Trophoblast cell (in vitro differentiated cells and primary cell): ENCODE data around the gene DNAH10.

Source experiments
- DNase-seq, 2 donors: peaks; one replicate each; pipeline ENCODE4 v3.0.0-alpha.2; 2016
- H2AFZ ChIP-seq: 2 replicates; pipeline ENCODE4 v1.6.1; 2013; ENCODE audit warnings: low read length, moderate library complexity, mild to moderate bottlenecking; ENCODE audit not compliant: insufficient read depth, poor library complexity
- H2AK5ac ChIP-seq: 2 replicates; pipeline ENCODE4 v1.6.1; 2013; ENCODE audit warnings: mild to moderate bottlenecking, low read length
- H2BK120ac ChIP-seq: 2 replicates; pipeline ENCODE4 v1.6.1; 2013; ENCODE audit warnings: low read length, mild to moderate bottlenecking, moderate library complexity; ENCODE audit not compliant: insufficient read depth, poor library complexity
- H2BK12ac ChIP-seq: 2 replicates; pipeline ENCODE4 v1.6.1; 2013; ENCODE audit warnings: mild to moderate bottlenecking, low read length, moderate library complexity
- H2BK5ac ChIP-seq: 2 replicates; pipeline ENCODE4 v1.6.1; 2013; ENCODE audit warnings: low read length, low read depth, moderate library complexity, mild to moderate bottlenecking; ENCODE audit not compliant: poor library complexity
- H3K14ac ChIP-seq: 2 replicates; pipeline ENCODE4 v1.6.1; 2013; ENCODE audit warnings: mild to moderate bottlenecking, low read length
- H3K18ac ChIP-seq: 2 replicates; pipeline ENCODE4 v1.6.1; 2013; ENCODE audit warnings: mild to moderate bottlenecking, low read length
- H3K23ac ChIP-seq: 2 replicates; pipeline ENCODE4 v1.6.1; 2013; ENCODE audit warnings: low read length
- H3K27ac ChIP-seq: 2 replicates; pipeline ENCODE4 v1.5.1; 2013; ENCODE audit warnings: low read depth, mild to moderate bottlenecking, inconsistent platforms, low read length, moderate library complexity
- H3K27me3 ChIP-seq: 2 replicates; pipeline ENCODE4 v1.6.1; 2013; ENCODE audit warnings: inconsistent platforms, mild to moderate bottlenecking, low read length, moderate library complexity; ENCODE audit not compliant: insufficient read depth
- H3K36me3 ChIP-seq, 2 experiments: 1 replicate in 1 of 2; 2 replicates in 1 of 2; pipeline ENCODE4 v1.6.1; 2013; ENCODE audit warnings: low read length in 2 of 2, mild to moderate bottlenecking in 2 of 2, moderate library complexity in 1 of 2; ENCODE audit not compliant: insufficient read depth in 2 of 2, control insufficient read depth in 1 of 2
- H3K4ac ChIP-seq: 2 replicates; pipeline ENCODE4 v1.6.1; 2013; ENCODE audit warnings: low read depth, mild to moderate bottlenecking, low read length, moderate library complexity
- H3K4me1 ChIP-seq, 2 experiments: 1 replicate in 1 of 2; 2 replicates in 1 of 2; pipeline ENCODE4 v1.6.1; 2013; ENCODE audit warnings: low read length in 2 of 2, mild to moderate bottlenecking in 2 of 2, moderate library complexity in 1 of 2; ENCODE audit not compliant: insufficient read depth in 2 of 2, control insufficient read depth in 1 of 2
- H3K4me2 ChIP-seq: 2 replicates; pipeline ENCODE4 v1.6.1; 2013; ENCODE audit warnings: inconsistent platforms, mild to moderate bottlenecking, low read length, moderate library complexity
- H3K4me3 ChIP-seq: 2 replicates; pipeline ENCODE4 v1.5.1; 2013; ENCODE audit warnings: mild to moderate bottlenecking, low read depth, low read length, inconsistent platforms
- H3K79me1 ChIP-seq: one replicate; pipeline ENCODE4 v1.6.1; 2013; ENCODE audit warnings: low read length
- H3K79me2 ChIP-seq: 2 replicates; pipeline ENCODE4 v1.6.1; 2013; ENCODE audit warnings: low read length, mild to moderate bottlenecking; ENCODE audit not compliant: control insufficient read depth, insufficient read depth, poor library complexity
- H3K9ac ChIP-seq: 2 replicates; pipeline ENCODE4 v1.6.1; 2013; ENCODE audit warnings: mild to moderate bottlenecking, low read length
- H3K9me3 ChIP-seq: 2 replicates; pipeline ENCODE4 v1.6.1; 2013; ENCODE audit warnings: low read depth, mild to moderate bottlenecking, control low read depth, inconsistent platforms, low read length; ENCODE audit not compliant: insufficient read depth
- H4K12ac ChIP-seq: 2 replicates; pipeline ENCODE4 v1.6.1; 2013; ENCODE audit warnings: low read depth, mild to moderate bottlenecking, low read length, moderate library complexity
- H4K8ac ChIP-seq: 2 replicates; pipeline ENCODE4 v1.6.1; 2013; ENCODE audit warnings: low read depth, mild to moderate bottlenecking, low read length, moderate library complexity
- H4K91ac ChIP-seq: one replicate; pipeline ENCODE4 v1.6.1; 2013; ENCODE audit warnings: low read depth, mild to moderate bottlenecking, low read length, moderate library complexity
- WGBS: extraction: QIAGEN DNeasy Blood & Tissue Kit; methylation state at CpG from one replicate; pipeline ENCODE4 v1.1.7; 2013; ENCODE audit warnings: missing lambda C conversion rate; ENCODE audit not compliant: insufficient read length, insufficient coverage; ENCODE audit errors: extremely low coverage; 5-methylcytosine and 5-hydroxymethylcytosine counted together

DNAH10 gene

GRCh38 chr12:123847019-123847418, 84.9 kb downstream of the DNAH10 start:
- Histone ChIP-seq H4K8ac (no peak overlapping the region), H3K4me3 (no peak overlapping the region), H3K9ac (no peak overlapping the region), H3K4ac (no peak overlapping the region), H4K91ac (no peak overlapping the region), H3K23ac (no peak overlapping the region), H2AK5ac (no peak overlapping the region), H4K12ac (no peak overlapping the region), H2BK12ac (no peak overlapping the region), H3K27ac (no peak overlapping the region), H2BK5ac (no peak overlapping the region), H3K4me1 (no peaks in the 10 kb centered on the region), H3K4me2 (no peak overlapping the region), H3K9me3 (peaks cover 4% of the 10 kb centered on the region), H2AFZ (no peak overlapping the region), H3K36me3 (peaks cover 0 to 2% of the 10 kb centered on the region in 2 experiments), H2BK120ac (no peak overlapping the region), H3K79me2 (no peaks in the 10 kb centered on the region), H3K79me1 (no peaks in the 10 kb centered on the region), H3K14ac (no peak overlapping the region), H3K18ac (no peak overlapping the region), H3K27me3 (no peaks in the 10 kb centered on the region)
- no peak for DNase-seq
- 100% methylated on average over 1 of the region's 2 CpGs for WGBS

- no peak overlapping the region for H4K12ac ChIP-seq
- H3K4ac ChIP-seq: no peak overlapping the region
- H2BK120ac ChIP-seq: no peak overlapping the region
- no peak overlapping the region for H3K4me2 ChIP-seq
- H3K14ac ChIP-seq: no peak overlapping the region
- no peaks in the 10 kb centered on the region for H3K79me1 ChIP-seq
- whole genome bisulfite sequencing: no CpG with 5 or more reads among the region's 8 CpGs
- peaks cover 0 to 2% of the 10 kb centered on the region in 2 experiments for H3K36me3 ChIP-seq
- H2BK5ac ChIP-seq: no peak overlapping the region
- H3K23ac ChIP-seq: no peak overlapping the region
- no peaks in the 10 kb centered on the region for H3K4me1 ChIP-seq
- H3K27ac ChIP-seq: no peak overlapping the region
- no peaks in the 10 kb centered on the region for H3K79me2 ChIP-seq
- H3K18ac ChIP-seq: no peak overlapping the region
- H2BK12ac ChIP-seq: no peak overlapping the region
- DNase-seq: no peak
- H4K8ac ChIP-seq: no peak overlapping the region
- H3K9ac ChIP-seq: no peak overlapping the region
- no peak overlapping the region for H2AFZ ChIP-seq
- no peak overlapping the region for H3K4me3 ChIP-seq
- no peaks in the 10 kb centered on the region for H3K27me3 ChIP-seq
- H4K91ac ChIP-seq: no peak overlapping the region
- peaks cover 4% of the 10 kb centered on the region for H3K9me3 ChIP-seq
- H2AK5ac ChIP-seq: no peak overlapping the region
Observed at GRCh38 chr12:123847876-123848275, 85.8 kb downstream of the DNAH10 start.

DNA sequence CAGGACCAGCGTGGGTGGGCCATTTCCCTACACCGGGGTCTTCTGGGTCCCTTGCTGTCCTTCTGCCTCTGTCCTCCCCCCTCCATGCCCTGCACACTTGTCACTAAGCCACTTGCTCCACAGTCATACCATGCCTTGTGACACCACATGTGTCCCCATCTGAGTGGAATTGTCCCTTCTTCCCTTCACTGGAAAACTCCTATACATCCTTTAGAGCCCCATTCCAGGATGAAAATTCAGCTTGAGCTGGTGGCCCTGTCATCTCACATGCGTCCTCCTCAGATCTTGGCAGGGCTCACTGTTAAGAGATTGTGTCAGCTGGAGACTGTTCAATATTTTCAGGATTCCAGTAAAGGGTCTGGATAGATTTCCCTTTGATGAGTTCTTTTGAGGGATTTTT, 87.4 kb downstream of the DNAH10 start:
- Histone ChIP-seq H3K18ac (no peak overlapping the region), H3K4me1 (no peaks in the 10 kb centered on the region), H3K79me1 (no peaks in the 10 kb centered on the region), H3K4me2 (no peak overlapping the region), H3K4ac (no peak overlapping the region), H4K12ac (no peak overlapping the region), H4K8ac (no peak overlapping the region), H3K79me2 (no peaks in the 10 kb centered on the region), H2BK5ac (no peak overlapping the region), H3K27ac (no peak overlapping the region), H2AFZ (no peak overlapping the region), H2BK12ac (no peak overlapping the region), H3K14ac (no peak overlapping the region), H3K9ac (peak overlapping the region; percentile 19), H2AK5ac (no peak overlapping the region), H2BK120ac (no peak overlapping the region), H3K36me3 (peaks cover 0 to 2% of the 10 kb centered on the region in 2 experiments), H4K91ac (no peak overlapping the region), H3K9me3 (peaks cover 5% of the 10 kb centered on the region), H3K23ac (no peak overlapping the region), H3K4me3 (no peak overlapping the region), H3K27me3 (no peaks in the 10 kb centered on the region)
- no peak for DNase-seq
- no CpG with 5 or more reads among the region's 3 CpGs for WGBS

DNA sequence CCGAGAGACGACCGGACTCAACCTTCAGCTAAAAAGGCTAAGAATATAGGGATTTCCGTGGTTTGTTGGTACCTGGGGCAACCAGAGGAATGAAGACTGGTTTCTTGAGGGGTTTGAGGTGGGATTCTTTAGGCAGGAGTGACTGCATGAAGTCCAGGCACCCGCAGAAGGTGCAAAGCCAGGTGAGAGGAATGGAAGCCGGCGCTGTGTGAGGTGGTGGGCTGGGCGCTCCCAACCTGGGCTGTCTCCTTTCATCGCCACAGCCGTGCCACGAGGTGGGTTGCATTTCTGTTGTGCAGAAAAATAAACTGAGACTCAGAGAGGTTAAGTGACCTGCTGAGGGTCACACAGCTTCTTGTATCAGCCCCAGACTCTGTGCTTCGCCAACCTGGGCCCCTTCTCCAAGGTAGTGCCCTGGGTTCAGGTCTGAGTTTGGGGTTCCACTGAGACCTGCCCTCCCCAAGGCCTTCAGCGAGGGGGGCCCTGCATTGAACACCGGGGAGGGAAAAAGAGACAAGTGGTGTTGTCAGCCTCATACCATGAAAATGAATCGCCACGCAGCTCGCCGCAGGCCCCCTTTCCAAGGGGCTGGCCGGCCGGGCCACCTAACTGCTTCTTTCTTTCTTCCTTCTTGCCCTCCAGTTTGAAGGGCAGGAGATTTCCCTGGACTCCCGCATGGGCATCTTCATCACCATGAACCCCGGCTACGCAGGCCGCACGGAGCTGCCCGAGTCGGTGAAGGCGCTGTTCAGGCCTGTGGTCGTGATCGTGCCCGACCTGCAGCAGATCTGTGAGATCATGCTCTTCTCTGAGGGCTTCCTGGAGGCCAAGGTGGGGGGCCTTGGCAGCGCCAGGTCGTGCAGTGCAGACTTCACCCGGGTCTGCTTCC, 88.4 kb downstream of the DNAH10 start:
- no peak overlapping the region for H3K9ac ChIP-seq
- DNase-seq: no peak
- H3K4ac ChIP-seq: no peak overlapping the region
- H4K8ac ChIP-seq: no peak overlapping the region
- no peak overlapping the region for H3K4me2 ChIP-seq
- H3K27ac ChIP-seq: no peak overlapping the region
- no peaks in the 10 kb centered on the region for H3K79me2 ChIP-seq
- H4K91ac ChIP-seq: no peak overlapping the region
- no peaks in the 10 kb centered on the region for H3K27me3 ChIP-seq
- no peak overlapping the region for H2BK5ac ChIP-seq
- WGBS: no CpG with 5 or more reads among the region's 34 CpGs
- no peaks in the 10 kb centered on the region for H3K79me1 ChIP-seq
- peaks cover 0 to 2% of the 10 kb centered on the region in 2 experiments for H3K36me3 ChIP-seq
- H3K14ac ChIP-seq: no peak overlapping the region
- no peak overlapping the region for H2BK12ac ChIP-seq
- H3K18ac ChIP-seq: no peak overlapping the region
- H3K23ac ChIP-seq: no peak overlapping the region
- H2AFZ ChIP-seq: no peak overlapping the region
- H3K4me3 ChIP-seq: no peak overlapping the region
- no peak overlapping the region for H2BK120ac ChIP-seq
- no peaks in the 10 kb centered on the region for H3K4me1 ChIP-seq
- H4K12ac ChIP-seq: no peak overlapping the region
- no peak overlapping the region for H2AK5ac ChIP-seq
- H3K9me3 ChIP-seq: peaks cover 5% of the 10 kb centered on the region
